PC-3 (cell line): ENCODE results near the gene USHBP1.

ENCODE experiments used
- EZH2 ChIP-seq: fragments of 300-600 bp; sonication (generic); IDR thresholded peaks from one replicate; pipeline ENCODE4 v1.6.1; 2017; ENCODE audit warnings: antibody characterized with exemption, mild to moderate bottlenecking, low read length; ENCODE audit not compliant: unreplicated experiment
- TF ChIP-seq, protein P1 (sequence below): fragments of 300-600 bp; sonication (generic); conservative IDR thresholded peaks from 2 replicates; pipeline ENCODE4 v1.5.1; 2017; ENCODE audit warnings: antibody characterized with exemption, low read depth, mild to moderate bottlenecking, low read length

DNA sequence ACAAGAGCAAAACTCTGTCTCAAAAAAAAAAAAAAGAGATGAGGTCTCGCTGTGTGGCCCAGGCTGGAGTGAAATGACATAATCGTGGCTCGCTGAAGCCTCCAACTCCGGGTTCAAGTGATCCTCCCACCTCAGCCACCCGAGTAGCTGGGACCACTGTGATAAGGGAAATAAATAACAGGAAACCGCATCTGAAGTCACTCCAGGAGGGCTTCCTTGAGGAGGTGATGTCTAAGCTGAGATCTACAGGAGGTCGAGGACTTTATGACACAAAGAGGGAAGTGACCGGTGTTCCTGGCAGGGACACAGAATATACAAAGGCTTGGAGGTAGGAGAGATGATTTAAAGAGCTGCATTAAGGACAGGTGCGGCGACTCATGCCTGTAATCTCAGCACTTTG is 9.9 kb downstream of the USHBP1 start:
- TF ChIP-seq, protein P1, sequence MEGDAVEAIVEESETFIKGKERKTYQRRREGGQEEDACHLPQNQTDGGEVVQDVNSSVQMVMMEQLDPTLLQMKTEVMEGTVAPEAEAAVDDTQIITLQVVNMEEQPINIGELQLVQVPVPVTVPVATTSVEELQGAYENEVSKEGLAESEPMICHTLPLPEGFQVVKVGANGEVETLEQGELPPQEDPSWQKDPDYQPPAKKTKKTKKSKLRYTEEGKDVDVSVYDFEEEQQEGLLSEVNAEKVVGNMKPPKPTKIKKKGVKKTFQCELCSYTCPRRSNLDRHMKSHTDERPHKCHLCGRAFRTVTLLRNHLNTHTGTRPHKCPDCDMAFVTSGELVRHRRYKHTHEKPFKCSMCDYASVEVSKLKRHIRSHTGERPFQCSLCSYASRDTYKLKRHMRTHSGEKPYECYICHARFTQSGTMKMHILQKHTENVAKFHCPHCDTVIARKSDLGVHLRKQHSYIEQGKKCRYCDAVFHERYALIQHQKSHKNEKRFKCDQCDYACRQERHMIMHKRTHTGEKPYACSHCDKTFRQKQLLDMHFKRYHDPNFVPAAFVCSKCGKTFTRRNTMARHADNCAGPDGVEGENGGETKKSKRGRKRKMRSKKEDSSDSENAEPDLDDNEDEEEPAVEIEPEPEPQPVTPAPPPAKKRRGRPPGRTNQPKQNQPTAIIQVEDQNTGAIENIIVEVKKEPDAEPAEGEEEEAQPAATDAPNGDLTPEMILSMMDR = no peak
- TF ChIP-seq EZH2 = no peak
